ENCODE results near the gene NPAS3.

- TF ChIP-seq CTCF (IDR thresholded peaks at IDR 0.05; ENCODE audit: extremely low read depth in 1 of 2, insufficient read depth in 1 of 2, low read depth in 1 of 2, low read length in 2 of 2): no peak
- TF ChIP-seq MAX (IDR thresholded peaks at IDR 0.05; ENCODE audit: insufficient read depth, insufficient read length): no peak
- no peak for TF ChIP-seq POLR2A (IDR thresholded peaks at IDR 0.05; ENCODE audit: low read depth, low read length)
- no peak for TF ChIP-seq EZH2 (IDR thresholded peaks at IDR 0.05; ENCODE audit: borderline replicate concordance, low read depth, low read length, severe bottlenecking)
- no peak for TF ChIP-seq POLR2AphosphoS5 (IDR thresholded peaks at IDR 0.05; ENCODE audit: insufficient read depth, low read depth, low read length)
- TF ChIP-seq JUN (IDR thresholded peaks at IDR 0.05; ENCODE audit: borderline replicate concordance, insufficient read depth, insufficient read length, low read depth): no peak
- no peak for TF ChIP-seq MYC (IDR thresholded peaks at IDR 0.05; ENCODE audit: low read depth, low read length)
- no peak for TF ChIP-seq GATA2 (IDR thresholded peaks at IDR 0.05; ENCODE audit: insufficient read depth, insufficient read length, low read depth, low read length)
Measured at GRCh38 chr14:33576014-33576413, 637.3 kb downstream of the NPAS3 start.

All from endothelial cell of umbilical vein (primary cell).